Effector memory CD8-positive, alpha-beta T cell (primary cell): ENCODE measurements around the gene KCTD3.

ENCODE experiments used
- ATAC-seq: fragments of 150-1000 bp; cut with Tn5 transposase; replicated peaks from 2 replicates; pipeline ENCODE4 v1.10.0; 2021; ENCODE audit warnings: mild to moderate bottlenecking, moderate library complexity
- DNase-seq, 3 experiments: peaks; one replicate each; pipeline ENCODE4 v3.0.0; 2021
- H3K27ac Mint-ChIP-seq, 2 donors: one replicate each; pipeline ENCODE4 v1.8.0; 2022; ENCODE audit warnings: mild to moderate bottlenecking in 2 of 2, mixed read lengths in 2 of 2, moderate library complexity in 2 of 2
- H3K27me3 Mint-ChIP-seq, 2 donors: one replicate each; pipeline ENCODE4 v1.8.0; 2022; ENCODE audit warnings: mixed read lengths in 2 of 2
- H3K36me3 Mint-ChIP-seq: one replicate; pipeline ENCODE4 v1.8.0; 2022; ENCODE audit warnings: mild to moderate bottlenecking, moderate library complexity, mixed read lengths; ENCODE audit not compliant: insufficient read depth
- H3K4me1 Mint-ChIP-seq, 2 donors: one replicate each; pipeline ENCODE4 v1.8.0; 2022; ENCODE audit warnings: low read depth in 2 of 2, mixed read lengths in 2 of 2
- H3K4me3 Mint-ChIP-seq, 2 donors: one replicate each; pipeline ENCODE4 v1.8.0; 2022; ENCODE audit warnings: mild to moderate bottlenecking in 2 of 2, mixed read lengths in 2 of 2, moderate library complexity in 2 of 2
- H3K9me3 Mint-ChIP-seq, 2 donors: one replicate each; pipeline ENCODE4 v1.8.0; 2022; ENCODE audit warnings: mixed read lengths in 2 of 2

Gene KCTD3

GRCh38 chr1:215542301-215542700 lies 24.8 kb upstream of the KCTD3 start:
- no peaks in the 10 kb centered on the region for H3K4me1 Mint-ChIP-seq
- H3K27me3 Mint-ChIP-seq: no peaks in the 10 kb centered on the region
- ATAC-seq: no peak
- H3K9me3 Mint-ChIP-seq: peaks cover 0 to under 1% of the 10 kb centered on the region in 2 donors
- no peak for DNase-seq
- no peak overlapping the region for H3K27ac Mint-ChIP-seq
- H3K4me3 Mint-ChIP-seq: no peak overlapping the region
- H3K36me3 Mint-ChIP-seq: no peaks in the 10 kb centered on the region

GRCh38 chr1:215543191-215543606 lies 23.9 kb upstream of the KCTD3 start:
- DNase-seq (no peak), ATAC-seq (no peak)
- peaks cover 0 to 1% of the 10 kb centered on the region in 2 donors for H3K9me3 Mint-ChIP-seq
- H3K36me3 Mint-ChIP-seq: no peaks in the 10 kb centered on the region
- no peak overlapping the region for H3K4me3 Mint-ChIP-seq
- no peaks in the 10 kb centered on the region for H3K27me3 Mint-ChIP-seq
- H3K4me1 Mint-ChIP-seq: no peaks in the 10 kb centered on the region
- H3K27ac Mint-ChIP-seq: no peak overlapping the region

- H3K27me3 Mint-ChIP-seq: no peaks in the 10 kb centered on the region
- H3K27ac Mint-ChIP-seq: no peak overlapping the region
Observed at GRCh38 chr1:215543806-215544205, 23.3 kb upstream of the KCTD3 start.

GRCh38 chr1:215544566-215544965 lies 22.5 kb upstream of the KCTD3 start:
- no peaks in the 10 kb centered on the region for H3K4me1 Mint-ChIP-seq
- no peak overlapping the region for H3K4me3 Mint-ChIP-seq
- DNase-seq: no peak
- peaks cover 0 to 4% of the 10 kb centered on the region in 2 donors for H3K9me3 Mint-ChIP-seq
- H3K36me3 Mint-ChIP-seq: no peaks in the 10 kb centered on the region
- no peak overlapping the region for H3K27ac Mint-ChIP-seq
- no peak for ATAC-seq
- no peaks in the 10 kb centered on the region for H3K27me3 Mint-ChIP-seq

More at GRCh38 chr1:215543806-215544205, 23.3 kb upstream of the KCTD3 start:
- H3K36me3 Mint-ChIP-seq: no peaks in the 10 kb centered on the region
- H3K9me3 Mint-ChIP-seq: peaks cover 0 to 4% of the 10 kb centered on the region in 2 donors
- DNase-seq (no peak), ATAC-seq (no peak)
- no peak overlapping the region for H3K4me3 Mint-ChIP-seq
- H3K4me1 Mint-ChIP-seq: no peaks in the 10 kb centered on the region

- DNase-seq (no peak), ATAC-seq (no peak)
- no peaks in the 10 kb centered on the region for H3K27me3 Mint-ChIP-seq
- no peaks in the 10 kb centered on the region for H3K36me3 Mint-ChIP-seq
- H3K27ac Mint-ChIP-seq: no peak overlapping the region
- H3K9me3 Mint-ChIP-seq: peaks cover 0 to 4% of the 10 kb centered on the region in 2 donors
- H3K4me1 Mint-ChIP-seq: no peaks in the 10 kb centered on the region
- no peak overlapping the region for H3K4me3 Mint-ChIP-seq
Observed at GRCh38 chr1:215545096-215545495, 22.0 kb upstream of the KCTD3 start.

GRCh38 chr1:215547011-215547410 lies 20.1 kb upstream of the KCTD3 start:
- Mint-ChIP-seq H3K27ac (no peak overlapping the region), H3K4me1 (no peaks in the 10 kb centered on the region), H3K9me3 (peaks cover 0 to 4% of the 10 kb centered on the region in 2 donors), H3K36me3 (no peaks in the 10 kb centered on the region), H3K27me3 (no peaks in the 10 kb centered on the region), H3K4me3 (no peak overlapping the region)
- ATAC-seq (no peak), DNase-seq (no peak)

GRCh38 chr1:215551806-215552205 lies 15.3 kb upstream of the KCTD3 start:
- no peak for ATAC-seq
- Mint-ChIP-seq H3K9me3 (peaks cover 0 to 11% of the 10 kb centered on the region in 2 donors), H3K27ac (no peak overlapping the region), H3K4me3 (no peak overlapping the region), H3K36me3 (no peaks in the 10 kb centered on the region), H3K27me3 (no peaks in the 10 kb centered on the region), H3K4me1 (no peaks in the 10 kb centered on the region)
- no peak for DNase-seq

GRCh38 chr1:215554865-215555264 lies 12.2 kb upstream of the KCTD3 start:
- H3K27me3 Mint-ChIP-seq: no peaks in the 10 kb centered on the region
- DNase-seq: no peak
- no peaks in the 10 kb centered on the region for H3K36me3 Mint-ChIP-seq

GRCh38 chr1:215555531-215555930 lies 11.6 kb upstream of the KCTD3 start:
- Mint-ChIP-seq H3K9me3 (peaks cover 0 to 6% of the 10 kb centered on the region in 2 donors), H3K4me1 (no peaks in the 10 kb centered on the region), H3K4me3 (no peak overlapping the region), H3K36me3 (no peaks in the 10 kb centered on the region), H3K27me3 (no peaks in the 10 kb centered on the region), H3K27ac (no peak overlapping the region)
- DNase-seq (no peak), ATAC-seq (no peak)

More at GRCh38 chr1:215554865-215555264, 12.2 kb upstream of the KCTD3 start:
- Mint-ChIP-seq H3K9me3 (peaks cover 0 to 6% of the 10 kb centered on the region in 2 donors), H3K27ac (no peak overlapping the region), H3K4me1 (no peaks in the 10 kb centered on the region), H3K4me3 (no peak overlapping the region)
- no peak for ATAC-seq

- Mint-ChIP-seq H3K27ac (no peak overlapping the region), H3K4me1 (no peaks in the 10 kb centered on the region), H3K27me3 (no peaks in the 10 kb centered on the region), H3K36me3 (no peaks in the 10 kb centered on the region), H3K4me3 (no peak overlapping the region), H3K9me3 (peaks cover 0 to 9% of the 10 kb centered on the region in 2 donors)
- DNase-seq (no peak), ATAC-seq (no peak)
Observed at GRCh38 chr1:215556996-215557395, 10.1 kb upstream of the KCTD3 start.

- no peak for DNase-seq
- ATAC-seq: no peak
- Mint-ChIP-seq H3K36me3 (no peaks in the 10 kb centered on the region), H3K4me3 (no peak overlapping the region), H3K27me3 (no peaks in the 10 kb centered on the region), H3K4me1 (no peaks in the 10 kb centered on the region), H3K9me3 (peaks cover 0 to 9% of the 10 kb centered on the region in 2 donors), H3K27ac (no peak overlapping the region)
Observed at GRCh38 chr1:215557504-215557903, 9.6 kb upstream of the KCTD3 start.

GRCh38 chr1:215557992-215558626 lies 9.0 kb upstream of the KCTD3 start:
- Mint-ChIP-seq H3K9me3 (peaks cover 0 to 13% of the 10 kb centered on the region in 2 donors), H3K4me3 (no peak overlapping the region), H3K27ac (no peak overlapping the region), H3K27me3 (no peaks in the 10 kb centered on the region), H3K36me3 (no peaks in the 10 kb centered on the region), H3K4me1 (no peaks in the 10 kb centered on the region)
- DNase-seq (no peak), ATAC-seq (no peak)

GRCh38 chr1:215567491-215568298 lies 591 bp downstream of the KCTD3 start:
- ATAC-seq (no peak), DNase-seq (no peak)
- Mint-ChIP-seq H3K9me3 (peaks cover 0 to 2% of the 10 kb centered on the region in 2 donors), H3K4me1 (peaks cover 0 to 3% of the 10 kb centered on the region in 2 donors), H3K4me3 (peak overlapping the region; percentile 76 to 79), H3K36me3 (no peaks in the 10 kb centered on the region), H3K27ac (no peak overlapping the region), H3K27me3 (peaks cover 14 to 20% of the 10 kb centered on the region in 2 donors)

GRCh38 chr1:215568299-215568692 lies 1.2 kb downstream of the KCTD3 start:
- Mint-ChIP-seq H3K36me3 (no peaks in the 10 kb centered on the region), H3K27me3 (peaks cover 14 to 20% of the 10 kb centered on the region in 2 donors), H3K4me3 (peak overlapping the region; percentile 40 to 79), H3K9me3 (no peaks in the 10 kb centered on the region), H3K4me1 (peaks cover 0 to 3% of the 10 kb centered on the region in 2 donors), H3K27ac (no peak overlapping the region)
- no peak for DNase-seq
- ATAC-seq: no peak
